Measurements from ENCODE around the gene PLEKHG7. TPM values are rescaled to one million over a fixed set of nuclear protein-coding genes. Genes with fewer than 3 reads are reported as not detected.
"Not testable (repeated sequence)": the region's sequence is repeated elsewhere in the genome, so short reads cannot be mapped to it uniquely, and the experiment has no call there.

The PLEKHG7 gene
- polyA plus RNA-seq, 1 donor (not counting 4 experiments of a cell fraction or from before 2014, with no cell fraction given): not detected

DNA sequence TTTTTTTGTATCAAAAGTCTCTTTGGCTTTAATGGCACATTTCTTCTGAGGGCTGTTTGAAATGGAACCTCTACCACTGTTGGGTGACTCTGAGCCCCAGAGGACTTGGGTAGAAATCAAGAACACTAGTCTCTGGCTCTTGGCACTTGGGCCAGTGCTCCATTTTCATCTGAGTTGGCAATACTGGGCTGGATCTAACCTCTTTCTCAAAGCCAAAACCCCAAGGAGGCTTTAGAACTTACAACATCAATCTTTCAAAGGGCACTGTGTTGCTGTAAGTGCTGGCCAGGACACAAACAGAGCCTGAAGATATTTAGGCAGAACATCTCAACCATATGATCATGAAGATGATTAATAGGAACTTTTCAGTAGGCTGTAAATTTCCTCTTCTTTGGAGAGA is 34.0 kb upstream of the PLEKHG7 start:
- DNase-seq (ENCODE audit: low read depth, low spot score) (no peak), FAIRE-seq (no peak)
- H3K27me3 ChIP-seq (ENCODE audit: control insufficient read depth, extremely low read depth, insufficient read depth, low read length): no peaks in the 10 kb centered on the region
- no peaks in the 10 kb centered on the region for H3K9me3 ChIP-seq (ENCODE audit: control insufficient read depth, low read depth, low read length)
- no peak overlapping the region for H3K9ac ChIP-seq (ENCODE audit: control insufficient read depth, extremely low read depth, insufficient read depth, low read length)
- H4K20me1 ChIP-seq (ENCODE audit: control insufficient read depth, extremely low read depth, insufficient read depth, low read length): no peaks in the 10 kb centered on the region
- dilution Hi-C loops (cut with MboI; ENCODE audit: extremely low pct_ligation_motif_present, low sequenced_read_pairs): no loop called here
- H3K27ac ChIP-seq (ENCODE audit: control insufficient read depth, insufficient read depth, low read length): no peak overlapping the region
- H3K4me1 ChIP-seq (ENCODE audit: control insufficient read depth, extremely low read depth, insufficient read depth, low read length): no peaks in the 10 kb centered on the region
- no peak overlapping the region for H3K4me2 ChIP-seq (ENCODE audit: control insufficient read depth, extremely low read depth, insufficient read depth, low read depth, low read length)
- no peaks in the 10 kb centered on the region for H3K79me2 ChIP-seq (ENCODE audit: control insufficient read depth, insufficient read depth, low read length)
- TF ChIP-seq, protein P1, sequence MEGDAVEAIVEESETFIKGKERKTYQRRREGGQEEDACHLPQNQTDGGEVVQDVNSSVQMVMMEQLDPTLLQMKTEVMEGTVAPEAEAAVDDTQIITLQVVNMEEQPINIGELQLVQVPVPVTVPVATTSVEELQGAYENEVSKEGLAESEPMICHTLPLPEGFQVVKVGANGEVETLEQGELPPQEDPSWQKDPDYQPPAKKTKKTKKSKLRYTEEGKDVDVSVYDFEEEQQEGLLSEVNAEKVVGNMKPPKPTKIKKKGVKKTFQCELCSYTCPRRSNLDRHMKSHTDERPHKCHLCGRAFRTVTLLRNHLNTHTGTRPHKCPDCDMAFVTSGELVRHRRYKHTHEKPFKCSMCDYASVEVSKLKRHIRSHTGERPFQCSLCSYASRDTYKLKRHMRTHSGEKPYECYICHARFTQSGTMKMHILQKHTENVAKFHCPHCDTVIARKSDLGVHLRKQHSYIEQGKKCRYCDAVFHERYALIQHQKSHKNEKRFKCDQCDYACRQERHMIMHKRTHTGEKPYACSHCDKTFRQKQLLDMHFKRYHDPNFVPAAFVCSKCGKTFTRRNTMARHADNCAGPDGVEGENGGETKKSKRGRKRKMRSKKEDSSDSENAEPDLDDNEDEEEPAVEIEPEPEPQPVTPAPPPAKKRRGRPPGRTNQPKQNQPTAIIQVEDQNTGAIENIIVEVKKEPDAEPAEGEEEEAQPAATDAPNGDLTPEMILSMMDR (optimal IDR thresholded peaks at IDR 0.05 in 1 of 3, IDR thresholded peaks at IDR 0.05 in 1 of 3, conservative IDR thresholded peaks at IDR 0.05 in 1 of 3; ENCODE audit: extremely low read depth in 1 of 3, insufficient read depth in 2 of 3, low read length in 3 of 3): no peak
- H2AFZ ChIP-seq (ENCODE audit: control insufficient read depth, low read length): no peak overlapping the region
- no peaks in the 10 kb centered on the region for H3K36me3 ChIP-seq (ENCODE audit: control insufficient read depth in 2 of 2, extremely low read depth in 1 of 2, insufficient read depth in 2 of 2, low read length in 2 of 2)
- H3K9me1 ChIP-seq (ENCODE audit: control insufficient read depth, extremely low read depth, insufficient read depth, low read length): no peaks in the 10 kb centered on the region
- no peak overlapping the region for H3K4me3 ChIP-seq (ENCODE audit: control insufficient read depth in 2 of 3, extremely low read depth in 1 of 3, insufficient read depth in 2 of 3, low read depth in 1 of 3, low read length in 3 of 3)

DNA sequence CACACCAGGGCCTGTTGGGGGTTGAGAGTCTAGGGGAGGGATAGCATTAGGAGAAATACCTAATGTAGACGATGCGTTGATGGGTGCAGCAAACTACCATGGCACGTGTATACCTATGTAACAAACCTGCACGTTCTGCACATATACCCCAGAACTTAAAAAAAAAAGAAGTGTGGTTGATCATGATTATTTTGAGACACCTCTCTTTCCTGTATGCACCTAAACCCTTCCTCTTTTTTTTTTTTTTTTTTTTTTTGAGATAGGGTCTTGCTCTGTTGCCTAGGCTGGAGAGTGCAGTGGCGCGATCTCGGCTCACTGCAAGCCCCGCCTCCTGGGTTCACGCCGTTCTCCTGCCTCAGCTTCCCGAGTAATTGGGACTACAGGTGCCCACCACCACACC is 31.3 kb upstream of the PLEKHG7 start:
- peaks cover 12% of the 10 kb centered on the region for H3K4me1 ChIP-seq (ENCODE audit: control insufficient read depth, extremely low read depth, insufficient read depth, low read length)
- H3K79me2 ChIP-seq (ENCODE audit: control insufficient read depth, insufficient read depth, low read length); H3K4me3 ChIP-seq (ENCODE audit: control insufficient read depth in 2 of 3, extremely low read depth in 1 of 3, insufficient read depth in 2 of 3, low read depth in 1 of 3, low read length in 3 of 3); H3K36me3 ChIP-seq (ENCODE audit: control insufficient read depth in 2 of 2, extremely low read depth in 1 of 2, insufficient read depth in 2 of 2, low read length in 2 of 2); H4K20me1 ChIP-seq (ENCODE audit: control insufficient read depth, extremely low read depth, insufficient read depth, low read length); H3K9me3 ChIP-seq (ENCODE audit: control insufficient read depth, low read depth, low read length); DNase-seq (ENCODE audit: low read depth, low spot score); dilution Hi-C loops (cut with MboI; ENCODE audit: extremely low pct_ligation_motif_present, low sequenced_read_pairs); H2AFZ ChIP-seq (ENCODE audit: control insufficient read depth, low read length); H3K9me1 ChIP-seq (ENCODE audit: control insufficient read depth, extremely low read depth, insufficient read depth, low read length); H3K27me3 ChIP-seq (ENCODE audit: control insufficient read depth, extremely low read depth, insufficient read depth, low read length); H3K27ac ChIP-seq (ENCODE audit: control insufficient read depth, insufficient read depth, low read length); H3K9ac ChIP-seq (ENCODE audit: control insufficient read depth, extremely low read depth, insufficient read depth, low read length); FAIRE-seq; H3K4me2 ChIP-seq (ENCODE audit: control insufficient read depth, extremely low read depth, insufficient read depth, low read depth, low read length): not testable (repeated sequence)

DNA sequence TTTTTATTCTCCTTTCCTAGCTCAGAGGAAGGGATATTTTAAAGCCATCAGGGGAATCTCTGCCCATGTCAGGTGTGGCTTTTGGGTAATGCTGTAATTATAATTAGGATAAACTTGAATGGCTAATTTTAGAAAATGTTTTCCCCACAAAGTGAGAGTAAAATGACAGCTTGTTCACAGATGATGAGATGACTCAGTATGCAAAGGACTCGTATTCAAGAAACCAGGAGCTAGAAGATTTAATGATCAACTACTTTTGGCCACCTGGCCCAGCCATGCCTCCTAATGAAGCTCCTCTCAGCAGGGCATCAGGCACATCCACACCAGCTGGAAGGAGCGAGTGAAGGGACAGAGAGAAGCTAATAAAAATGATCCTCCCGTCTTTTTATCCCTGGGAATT is 29.0 kb upstream of the PLEKHG7 start:
- no peaks in the 10 kb centered on the region for H3K36me3 ChIP-seq (ENCODE audit: control insufficient read depth in 2 of 2, extremely low read depth in 1 of 2, insufficient read depth in 2 of 2, low read length in 2 of 2)
- DNase-seq (ENCODE audit: low read depth, low spot score) (no peak), FAIRE-seq (no peak)
- TF ChIP-seq EZH2 (IDR thresholded peaks at IDR 0.05; ENCODE audit: low read length): no peak
- TF ChIP-seq, protein P1 (optimal IDR thresholded peaks at IDR 0.05 in 1 of 3, IDR thresholded peaks at IDR 0.05 in 1 of 3, conservative IDR thresholded peaks at IDR 0.05 in 1 of 3; ENCODE audit: extremely low read depth in 1 of 3, insufficient read depth in 2 of 3, low read length in 3 of 3): no peak
- H3K4me1 ChIP-seq (ENCODE audit: control insufficient read depth, extremely low read depth, insufficient read depth, low read length): peaks cover 12% of the 10 kb centered on the region
- H3K27ac ChIP-seq (ENCODE audit: control insufficient read depth, insufficient read depth, low read length): no peak overlapping the region
- H3K9me1 ChIP-seq (ENCODE audit: control insufficient read depth, extremely low read depth, insufficient read depth, low read length): no peaks in the 10 kb centered on the region
- H4K20me1 ChIP-seq (ENCODE audit: control insufficient read depth, extremely low read depth, insufficient read depth, low read length): no peaks in the 10 kb centered on the region
- H3K9ac ChIP-seq (ENCODE audit: control insufficient read depth, extremely low read depth, insufficient read depth, low read length): no peak overlapping the region
- no peak overlapping the region for H3K4me2 ChIP-seq (ENCODE audit: control insufficient read depth, extremely low read depth, insufficient read depth, low read depth, low read length)
- H3K4me3 ChIP-seq (ENCODE audit: control insufficient read depth in 2 of 3, extremely low read depth in 1 of 3, insufficient read depth in 2 of 3, low read depth in 1 of 3, low read length in 3 of 3): no peak overlapping the region
- no peaks in the 10 kb centered on the region for H3K79me2 ChIP-seq (ENCODE audit: control insufficient read depth, insufficient read depth, low read length)
- dilution Hi-C loops (cut with MboI; ENCODE audit: extremely low pct_ligation_motif_present, low sequenced_read_pairs): no loop called here
- H3K27me3 ChIP-seq (ENCODE audit: control insufficient read depth, extremely low read depth, insufficient read depth, low read length): no peaks in the 10 kb centered on the region
- H3K9me3 ChIP-seq (ENCODE audit: control insufficient read depth, low read depth, low read length): no peaks in the 10 kb centered on the region
- H2AFZ ChIP-seq (ENCODE audit: control insufficient read depth, low read length): no peak overlapping the region
